HepG2 (cell line): Measurements from ENCODE around the gene GLO1. TPM values are rescaled to one million over a fixed set of nuclear protein-coding genes. Genes with fewer than 3 reads are reported as not detected.

Experiments
- BRCA1 ChIP-seq: sonication (generic); formaldehyde crosslinking; IDR thresholded peaks from 2 replicates; pipeline ENCODE4 v1.4.0; 2020; ENCODE audit warnings: missing genetic modification reagents
- CBFB ChIP-seq: sonication (generic); formaldehyde crosslinking; IDR thresholded peaks from 2 replicates; pipeline ENCODE4 v1.4.0; 2020; ENCODE audit warnings: missing genetic modification reagents
- CEBPB ChIP-seq: IDR thresholded peaks from 2 replicates; pipeline ENCODE4 v1.6.1; 2011; ENCODE audit warnings: low read depth, low read length, improper control_type of control experiment, borderline replicate concordance
- MATR3 ChIP-seq: sonication (generic); formaldehyde crosslinking; IDR thresholded peaks from 2 replicates; pipeline ENCODE4 v1.4.0; 2020; ENCODE audit warnings: missing genetic modification reagents
- MED8 ChIP-seq: sonication (generic); formaldehyde crosslinking; IDR thresholded peaks from 2 replicates; pipeline ENCODE4 v1.8.1; 2023; ENCODE audit warnings: mild to moderate bottlenecking, missing genetic modification reagents; ENCODE audit not compliant: insufficient replicate concordance
- ONECUT2 ChIP-seq: sonication (generic); formaldehyde crosslinking; IDR thresholded peaks from 2 replicates; pipeline ENCODE4 v1.4.0; 2020; ENCODE audit warnings: missing genetic modification reagents
- PPARG ChIP-seq: conservative IDR thresholded peaks from 2 replicates; pipeline ENCODE4 v1.6.1; 2016; ENCODE audit warnings: missing biosample characterization, missing genetic modification reagents
- RFXANK ChIP-seq: IDR thresholded peaks from 2 replicates; pipeline ENCODE4 v1.6.1; 2016
- ZBTB3 ChIP-seq: sonication (generic); formaldehyde crosslinking; IDR thresholded peaks from 2 replicates; pipeline ENCODE4 v1.4.0; 2020; ENCODE audit warnings: low read depth, mild to moderate bottlenecking, moderate library complexity, missing genetic modification reagents, borderline replicate concordance
- ZNF460 ChIP-seq: sonication (generic); formaldehyde crosslinking; IDR thresholded peaks from 2 replicates; pipeline ENCODE4 v1.5.1; 2020; ENCODE audit warnings: missing genetic modification reagents, mild to moderate bottlenecking, borderline replicate concordance
- ZNF556 ChIP-seq: sonication (generic); formaldehyde crosslinking; IDR thresholded peaks from 2 replicates; pipeline ENCODE4 v1.4.0; 2020; ENCODE audit warnings: mild to moderate bottlenecking, missing genetic modification reagents, borderline replicate concordance
- ZNF678 ChIP-seq: sonication (generic); formaldehyde crosslinking; IDR thresholded peaks from 2 replicates; pipeline ENCODE4 v1.4.0; 2020; ENCODE audit warnings: mild to moderate bottlenecking, missing genetic modification reagents
- ZZZ3 ChIP-seq: sonication (generic); formaldehyde crosslinking; IDR thresholded peaks from 2 replicates; pipeline ENCODE4 v1.4.0; 2020; ENCODE audit warnings: missing genetic modification reagents, mild to moderate bottlenecking, borderline replicate concordance
- polyA plus RNA-seq, 8 experiments: library from polyadenylated mRNA; depleted of rRNA in 3 of 8; stranded (reverse) in 7 of 8; unstranded in 1 of 8; fragments of >200 nt; fragmentation: Illumina TruSeq in 4 of 8; extraction: Trizol in 4 of 8; gene quantifications; 2 replicates each; pipeline versions ENCODE4 v1.2.1 to v1.2.3, GENCODE V29; 2011 to 2016; ENCODE audit warnings: low read depth in 4 of 8, missing spikeins in 1 of 8, mixed read lengths in 1 of 8; ENCODE audit not compliant: insufficient read depth in 1 of 8
- total RNA-seq, 5 experiments: library from RNA; depleted of rRNA; stranded (reverse); fragments of >200 nt; fragmentation: Illumina TruSeq; extraction: Trizol; gene quantifications; 2 replicates each; pipeline ENCODE4 v1.2.3, GENCODE V29; 2016; ENCODE audit warnings: low read depth in 1 of 5
- TF ChIP-seq, protein P1 (sequence below): sonication (generic); formaldehyde crosslinking; IDR thresholded peaks from 2 replicates; pipeline ENCODE4 v1.8.1; 2023; ENCODE audit warnings: mild to moderate bottlenecking, missing genetic modification reagents, borderline replicate concordance
- TF ChIP-seq, protein P2 (sequence below): sonication (generic); formaldehyde crosslinking; IDR thresholded peaks from 2 replicates; pipeline ENCODE4 v1.4.0; 2020; ENCODE audit warnings: missing genetic modification reagents
- TF ChIP-seq, protein P3 (sequence below): fragments of 450-650 bp; IDR thresholded peaks from 2 replicates; pipeline ENCODE4 v1.6.1; 2017; ENCODE audit warnings: mild to moderate bottlenecking
- TF ChIP-seq, protein P4 (sequence below): IDR thresholded peaks from 2 replicates; pipeline ENCODE4 v1.4.0; 2020; ENCODE audit warnings: mild to moderate bottlenecking, missing genetic modification reagents
- TF ChIP-seq, protein P5 (sequence below): sonication (generic); formaldehyde crosslinking; IDR thresholded peaks from 2 replicates; pipeline ENCODE4 v1.8.0; 2022; ENCODE audit warnings: missing genetic modification reagents, mild to moderate bottlenecking, moderate library complexity, borderline replicate concordance

Gene GLO1
- total and polyA plus RNA-seq, 2 of the 13 experiments (the other 11 are each of a cell fraction or from before 2014, with no cell fraction given), result 77.1 to 177 TPM

DNA sequence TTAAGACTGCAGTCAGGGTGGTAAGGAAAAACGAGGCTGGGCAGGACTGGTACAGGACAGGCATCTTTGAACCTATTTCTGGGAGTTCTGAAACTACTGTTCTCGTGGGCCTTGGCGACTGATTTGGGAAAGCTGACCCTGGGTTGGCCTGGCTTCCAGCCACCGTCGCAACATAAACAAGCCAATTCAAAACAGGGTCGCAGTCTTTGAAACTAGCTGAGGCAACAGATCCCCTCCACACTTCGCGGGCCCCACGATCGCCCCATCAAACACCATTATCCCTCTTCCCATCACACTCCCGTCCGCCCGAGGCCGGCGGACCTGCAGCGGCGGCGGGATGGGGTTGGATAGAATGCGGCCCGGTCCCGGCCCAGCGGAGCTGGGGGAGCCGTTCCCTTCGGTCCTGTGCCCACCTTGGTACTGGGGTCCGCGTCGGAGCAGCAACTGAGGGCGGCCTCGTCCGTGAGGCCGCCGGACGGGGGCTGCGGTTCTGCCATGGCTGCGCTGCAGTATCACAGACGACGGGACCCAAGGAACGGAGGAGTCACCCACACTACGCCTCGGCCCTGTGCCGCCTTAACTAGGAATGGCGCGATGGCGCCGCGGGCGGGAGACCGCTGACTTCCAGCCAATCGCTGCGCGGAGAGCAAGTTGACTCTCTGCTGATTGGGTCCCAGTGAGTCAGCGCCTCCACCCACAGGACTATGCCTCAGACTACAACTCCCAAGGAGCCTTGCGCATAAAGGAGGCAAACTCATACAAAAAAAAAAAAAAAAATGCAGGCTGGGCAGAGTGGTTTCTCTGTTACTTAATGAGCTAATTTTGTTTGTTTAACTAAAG is at the start of gene GLO1 (continued):
- TF ChIP-seq MATR3 (CRISPR knock-in tag), result no peak
- TF ChIP-seq, protein P1, sequence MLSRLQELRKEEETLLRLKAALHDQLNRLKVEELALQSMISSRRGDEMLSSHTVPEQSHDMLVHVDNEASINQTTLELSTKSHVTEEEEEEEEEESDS (CRISPR knock-in tag), result 0 out of 2 replicates have a peak, but pooled peaks have one; percentile 73
- TF ChIP-seq, protein P2, sequence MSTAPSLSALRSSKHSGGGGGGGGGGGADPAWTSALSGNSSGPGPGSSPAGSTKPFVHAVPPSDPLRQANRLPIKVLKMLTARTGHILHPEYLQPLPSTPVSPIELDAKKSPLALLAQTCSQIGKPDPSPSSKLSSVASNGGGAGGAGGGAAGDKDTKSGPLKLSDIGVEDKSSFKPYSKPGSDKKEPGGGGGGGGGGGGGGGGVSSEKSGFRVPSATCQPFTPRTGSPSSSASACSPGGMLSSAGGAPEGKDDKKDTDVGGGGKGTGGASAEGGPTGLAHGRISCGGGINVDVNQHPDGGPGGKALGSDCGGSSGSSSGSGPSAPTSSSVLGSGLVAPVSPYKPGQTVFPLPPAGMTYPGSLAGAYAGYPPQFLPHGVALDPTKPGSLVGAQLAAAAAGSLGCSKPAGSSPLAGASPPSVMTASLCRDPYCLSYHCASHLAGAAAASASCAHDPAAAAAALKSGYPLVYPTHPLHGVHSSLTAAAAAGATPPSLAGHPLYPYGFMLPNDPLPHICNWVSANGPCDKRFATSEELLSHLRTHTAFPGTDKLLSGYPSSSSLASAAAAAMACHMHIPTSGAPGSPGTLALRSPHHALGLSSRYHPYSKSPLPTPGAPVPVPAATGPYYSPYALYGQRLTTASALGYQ (CRISPR knock-in tag), result 0 out of 2 replicates have a peak, but pooled peaks have one; percentile 14
- TF ChIP-seq ZNF678 (CRISPR knock-in tag), result no peak
- no peak for TF ChIP-seq CBFB (CRISPR knock-in tag)
- TF ChIP-seq ZBTB3 (CRISPR knock-in tag), result 0 out of 2 replicates have a peak, but pooled peaks have one; percentile 39
- TF ChIP-seq, protein P3, sequence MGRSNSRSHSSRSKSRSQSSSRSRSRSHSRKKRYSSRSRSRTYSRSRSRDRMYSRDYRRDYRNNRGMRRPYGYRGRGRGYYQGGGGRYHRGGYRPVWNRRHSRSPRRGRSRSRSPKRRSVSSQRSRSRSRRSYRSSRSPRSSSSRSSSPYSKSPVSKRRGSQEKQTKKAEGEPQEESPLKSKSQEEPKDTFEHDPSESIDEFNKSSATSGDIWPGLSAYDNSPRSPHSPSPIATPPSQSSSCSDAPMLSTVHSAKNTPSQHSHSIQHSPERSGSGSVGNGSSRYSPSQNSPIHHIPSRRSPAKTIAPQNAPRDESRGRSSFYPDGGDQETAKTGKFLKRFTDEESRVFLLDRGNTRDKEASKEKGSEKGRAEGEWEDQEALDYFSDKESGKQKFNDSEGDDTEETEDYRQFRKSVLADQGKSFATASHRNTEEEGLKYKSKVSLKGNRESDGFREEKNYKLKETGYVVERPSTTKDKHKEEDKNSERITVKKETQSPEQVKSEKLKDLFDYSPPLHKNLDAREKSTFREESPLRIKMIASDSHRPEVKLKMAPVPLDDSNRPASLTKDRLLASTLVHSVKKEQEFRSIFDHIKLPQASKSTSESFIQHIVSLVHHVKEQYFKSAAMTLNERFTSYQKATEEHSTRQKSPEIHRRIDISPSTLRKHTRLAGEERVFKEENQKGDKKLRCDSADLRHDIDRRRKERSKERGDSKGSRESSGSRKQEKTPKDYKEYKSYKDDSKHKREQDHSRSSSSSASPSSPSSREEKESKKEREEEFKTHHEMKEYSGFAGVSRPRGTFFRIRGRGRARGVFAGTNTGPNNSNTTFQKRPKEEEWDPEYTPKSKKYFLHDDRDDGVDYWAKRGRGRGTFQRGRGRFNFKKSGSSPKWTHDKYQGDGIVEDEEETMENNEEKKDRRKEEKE, result no peak
- no peak for TF ChIP-seq ZNF460 (CRISPR knock-in tag)
- TF ChIP-seq CEBPB, result no peak
- TF ChIP-seq, protein P4, sequence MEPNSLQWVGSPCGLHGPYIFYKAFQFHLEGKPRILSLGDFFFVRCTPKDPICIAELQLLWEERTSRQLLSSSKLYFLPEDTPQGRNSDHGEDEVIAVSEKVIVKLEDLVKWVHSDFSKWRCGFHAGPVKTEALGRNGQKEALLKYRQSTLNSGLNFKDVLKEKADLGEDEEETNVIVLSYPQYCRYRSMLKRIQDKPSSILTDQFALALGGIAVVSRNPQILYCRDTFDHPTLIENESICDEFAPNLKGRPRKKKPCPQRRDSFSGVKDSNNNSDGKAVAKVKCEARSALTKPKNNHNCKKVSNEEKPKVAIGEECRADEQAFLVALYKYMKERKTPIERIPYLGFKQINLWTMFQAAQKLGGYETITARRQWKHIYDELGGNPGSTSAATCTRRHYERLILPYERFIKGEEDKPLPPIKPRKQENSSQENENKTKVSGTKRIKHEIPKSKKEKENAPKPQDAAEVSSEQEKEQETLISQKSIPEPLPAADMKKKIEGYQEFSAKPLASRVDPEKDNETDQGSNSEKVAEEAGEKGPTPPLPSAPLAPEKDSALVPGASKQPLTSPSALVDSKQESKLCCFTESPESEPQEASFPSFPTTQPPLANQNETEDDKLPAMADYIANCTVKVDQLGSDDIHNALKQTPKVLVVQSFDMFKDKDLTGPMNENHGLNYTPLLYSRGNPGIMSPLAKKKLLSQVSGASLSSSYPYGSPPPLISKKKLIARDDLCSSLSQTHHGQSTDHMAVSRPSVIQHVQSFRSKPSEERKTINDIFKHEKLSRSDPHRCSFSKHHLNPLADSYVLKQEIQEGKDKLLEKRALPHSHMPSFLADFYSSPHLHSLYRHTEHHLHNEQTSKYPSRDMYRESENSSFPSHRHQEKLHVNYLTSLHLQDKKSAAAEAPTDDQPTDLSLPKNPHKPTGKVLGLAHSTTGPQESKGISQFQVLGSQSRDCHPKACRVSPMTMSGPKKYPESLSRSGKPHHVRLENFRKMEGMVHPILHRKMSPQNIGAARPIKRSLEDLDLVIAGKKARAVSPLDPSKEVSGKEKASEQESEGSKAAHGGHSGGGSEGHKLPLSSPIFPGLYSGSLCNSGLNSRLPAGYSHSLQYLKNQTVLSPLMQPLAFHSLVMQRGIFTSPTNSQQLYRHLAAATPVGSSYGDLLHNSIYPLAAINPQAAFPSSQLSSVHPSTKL (CRISPR knock-in tag), result peak; percentile 46; the same call in 1 of the 2 replicates
- peak; percentile 26; the same call in 1 of the 2 replicates for TF ChIP-seq ZZZ3
- TF ChIP-seq, protein P5, sequence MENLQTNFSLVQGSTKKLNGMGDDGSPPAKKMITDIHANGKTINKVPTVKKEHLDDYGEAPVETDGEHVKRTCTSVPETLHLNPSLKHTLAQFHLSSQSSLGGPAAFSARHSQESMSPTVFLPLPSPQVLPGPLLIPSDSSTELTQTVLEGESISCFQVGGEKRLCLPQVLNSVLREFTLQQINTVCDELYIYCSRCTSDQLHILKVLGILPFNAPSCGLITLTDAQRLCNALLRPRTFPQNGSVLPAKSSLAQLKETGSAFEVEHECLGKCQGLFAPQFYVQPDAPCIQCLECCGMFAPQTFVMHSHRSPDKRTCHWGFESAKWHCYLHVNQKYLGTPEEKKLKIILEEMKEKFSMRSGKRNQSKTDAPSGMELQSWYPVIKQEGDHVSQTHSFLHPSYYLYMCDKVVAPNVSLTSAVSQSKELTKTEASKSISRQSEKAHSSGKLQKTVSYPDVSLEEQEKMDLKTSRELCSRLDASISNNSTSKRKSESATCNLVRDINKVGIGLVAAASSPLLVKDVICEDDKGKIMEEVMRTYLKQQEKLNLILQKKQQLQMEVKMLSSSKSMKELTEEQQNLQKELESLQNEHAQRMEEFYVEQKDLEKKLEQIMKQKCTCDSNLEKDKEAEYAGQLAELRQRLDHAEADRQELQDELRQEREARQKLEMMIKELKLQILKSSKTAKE (CRISPR knock-in tag), result no peak
- no peak for TF ChIP-seq ONECUT2 (CRISPR knock-in tag)
- TF ChIP-seq BRCA1, result no peak
- TF ChIP-seq PPARG (CRISPR knock-in tag), result no peak
- 0 out of 2 replicates have a peak, but pooled peaks have one; percentile 30 for TF ChIP-seq ZNF556 (CRISPR knock-in tag)
- TF ChIP-seq MED8 (CRISPR knock-in tag), result peak; percentile 46
- no peak for TF ChIP-seq RFXANK
